ENCODE results near the gene AP2B1.
"Not testable (repeated sequence)": the region's sequence is repeated elsewhere in the genome, so short reads cannot be mapped to it uniquely, and the experiment has no call there.

The AP2B1 gene

DNA sequence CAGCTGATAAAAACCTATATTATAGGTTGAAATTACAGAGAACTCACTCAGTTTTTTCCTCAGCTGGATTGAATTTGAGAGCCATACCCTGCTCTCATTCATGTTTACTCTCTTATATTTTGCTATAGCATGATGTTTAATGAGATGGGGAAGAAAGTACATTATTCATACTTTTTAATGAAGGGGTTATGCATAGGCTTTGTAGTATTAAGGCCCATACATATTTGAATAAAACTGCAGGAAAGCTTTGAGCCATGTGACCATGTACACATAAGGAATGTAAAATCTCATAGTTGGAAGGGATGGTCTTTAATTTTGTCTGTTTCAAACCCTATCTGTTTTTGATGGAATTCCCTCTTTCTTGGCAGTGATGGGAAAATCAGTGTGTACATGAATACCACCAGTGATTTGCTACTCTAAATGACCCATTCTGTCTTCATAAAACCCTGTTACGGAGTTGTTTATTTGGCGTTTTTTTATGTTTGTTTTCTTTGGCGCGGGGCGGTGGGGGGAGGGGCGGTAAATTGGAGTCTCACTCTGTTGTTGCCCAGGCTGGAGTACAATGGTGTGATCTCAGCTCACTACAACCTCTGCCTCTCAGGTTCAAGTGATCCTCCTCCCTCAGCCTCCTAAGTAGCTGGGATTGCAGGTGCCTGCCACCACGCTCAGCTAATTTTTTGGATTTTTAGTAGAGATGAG lies 105.5 kb downstream of the AP2B1 start:
- H4K20me1 ChIP-seq: peaks cover 0 to 53% (median 0%) of the 10 kb centered on the region in 11 experiments; a peak in 7 of 22 replicates
- H3K9me3 ChIP-seq (replicated peaks in 1 of 11): peaks cover 0 to 10% (median 0%) of the 10 kb centered on the region in 11 experiments; a peak in 3 of 22 replicates
- H3K4me3 ChIP-seq: no peak overlapping the region
- H3K27ac ChIP-seq: no peak overlapping the region
- no peak for TF ChIP-seq Cebpa-rat (IDR thresholded peaks at IDR 0.05)
- H3K4me1 ChIP-seq: peaks cover 0 to 8% (median 2%) of the 10 kb centered on the region in 10 experiments; a peak in 6 of 20 replicates
- no peak overlapping the region for H3K9ac ChIP-seq
- peaks cover 6 to 100% (median 94%) of the 10 kb centered on the region in 11 experiments for H3K36me3 ChIP-seq
- H3K27me3 ChIP-seq: no peaks in the 10 kb centered on the region
- H3K4me2 ChIP-seq: no peak overlapping the region

DNA sequence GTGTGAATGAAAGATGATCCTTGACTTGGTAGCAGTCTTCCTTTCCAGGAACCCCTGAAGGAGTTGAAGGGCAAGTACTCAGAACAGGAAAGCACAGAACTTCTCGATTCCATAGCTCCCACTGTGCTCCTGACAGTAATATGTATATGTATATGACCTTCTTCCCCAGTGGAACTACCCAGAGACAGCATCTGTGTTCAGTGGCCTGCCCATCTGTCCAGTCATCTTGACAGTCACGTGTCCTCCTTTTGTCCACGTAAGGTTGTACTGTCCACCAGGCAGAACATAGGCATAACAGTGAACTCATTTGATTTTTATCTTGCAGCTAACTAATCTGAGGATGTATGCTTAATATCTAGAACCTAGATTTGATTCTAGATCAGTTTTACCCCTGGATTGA lies 106.5 kb downstream of the AP2B1 start:
- H3K36me3 ChIP-seq: peaks cover 16 to 100% (median 91%) of the 10 kb centered on the region in 11 experiments
- H3K27ac ChIP-seq: no peak overlapping the region
- no peak overlapping the region for H3K9ac ChIP-seq
- H3K9me3 ChIP-seq (replicated peaks in 1 of 11): peaks cover 0 to 10% (median 0%) of the 10 kb centered on the region in 11 experiments; a peak in 3 of 22 replicates
- no peak overlapping the region for H3K4me3 ChIP-seq
- TF ChIP-seq Cebpa-rat (IDR thresholded peaks at IDR 0.05): no peak
- no peak overlapping the region for H3K4me2 ChIP-seq
- H4K20me1 ChIP-seq: peaks cover 0 to 61% (median 4%) of the 10 kb centered on the region in 11 experiments; a peak in 8 of 22 replicates
- peaks cover 0 to 10% (median 2%) of the 10 kb centered on the region in 10 experiments; a peak in 6 of 20 replicates for H3K4me1 ChIP-seq
- no peaks in the 10 kb centered on the region for H3K27me3 ChIP-seq

DNA sequence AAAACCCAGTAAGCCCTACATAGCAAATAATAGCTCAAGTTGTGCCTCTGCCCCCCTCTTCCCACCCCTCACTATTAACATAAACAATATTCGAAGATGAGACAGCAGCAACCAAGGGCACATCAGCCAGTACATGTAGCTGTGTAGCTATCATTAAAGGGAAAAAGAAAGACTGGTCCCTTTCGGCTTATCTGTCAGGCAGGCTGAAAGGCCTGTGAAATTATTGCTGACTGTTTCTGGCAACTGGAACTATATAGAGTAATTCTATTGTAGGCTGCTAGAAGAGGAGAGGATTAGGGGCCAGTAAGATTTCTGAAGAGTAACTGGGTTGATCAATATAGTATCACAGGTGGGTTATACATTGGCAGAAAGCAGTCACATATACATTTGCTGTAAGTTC lies 107.8 kb downstream of the AP2B1 start:
- H3K9ac ChIP-seq: no peak overlapping the region
- no peak overlapping the region for H3K4me3 ChIP-seq
- peaks cover 29 to 100% (median 91%) of the 10 kb centered on the region in 11 experiments for H3K36me3 ChIP-seq

DNA sequence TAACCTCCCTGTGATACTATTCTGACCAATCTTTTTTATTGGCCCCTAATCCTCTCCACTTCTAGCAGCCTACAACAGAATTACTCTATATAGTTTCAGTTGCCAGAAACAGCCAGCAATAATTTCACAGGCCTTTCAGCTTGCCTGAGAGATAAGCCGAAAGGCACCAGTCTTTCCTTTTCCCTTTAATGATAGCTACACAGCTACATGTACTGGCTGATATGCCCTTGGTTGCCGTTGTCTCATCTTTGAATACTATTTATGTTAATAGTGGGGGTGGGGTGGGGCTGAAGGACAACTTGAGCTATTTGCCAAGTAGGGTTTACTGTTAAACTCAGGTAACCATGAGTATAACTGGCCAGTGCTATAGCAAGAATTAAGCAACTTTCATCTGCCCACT lies 108.5 kb downstream of the AP2B1 start:
- H4K20me1 ChIP-seq: peaks cover 0 to 79% (median 4%) of the 10 kb centered on the region in 11 experiments; a peak in 8 of 22 replicates
- no peak overlapping the region for H3K4me3 ChIP-seq
- H3K4me1 ChIP-seq: peaks cover 0 to 10% (median 2%) of the 10 kb centered on the region in 10 experiments; a peak in 6 of 20 replicates
- peaks cover 36 to 100% (median 91%) of the 10 kb centered on the region in 11 experiments for H3K36me3 ChIP-seq
- no peak overlapping the region for H3K27ac ChIP-seq
- H3K4me2 ChIP-seq: no peak overlapping the region
- H3K9me3 ChIP-seq (replicated peaks in 1 of 11): no peaks in the 10 kb centered on the region
- H3K9ac ChIP-seq: no peak overlapping the region
- H3K27me3 ChIP-seq: no peaks in the 10 kb centered on the region
- TF ChIP-seq Cebpa-rat (IDR thresholded peaks at IDR 0.05): no peak

More for the DNA sequence above, 107.8 kb downstream of the AP2B1 start:
- H3K4me1 ChIP-seq: peaks cover 0 to 10% (median 2%) of the 10 kb centered on the region in 10 experiments; a peak in 6 of 20 replicates
- TF ChIP-seq Cebpa-rat (IDR thresholded peaks at IDR 0.05): no peak
- H4K20me1 ChIP-seq: peaks cover 0 to 74% (median 4%) of the 10 kb centered on the region in 11 experiments; a peak in 8 of 22 replicates
- H3K27me3 ChIP-seq: no peaks in the 10 kb centered on the region
- H3K4me2 ChIP-seq: no peak overlapping the region
- H3K27ac ChIP-seq: no peak overlapping the region
- peaks cover 0 to under 1% (median 0%) of the 10 kb centered on the region in 11 experiments; a peak in 1 of 22 replicates for H3K9me3 ChIP-seq (replicated peaks in 1 of 11)

DNA sequence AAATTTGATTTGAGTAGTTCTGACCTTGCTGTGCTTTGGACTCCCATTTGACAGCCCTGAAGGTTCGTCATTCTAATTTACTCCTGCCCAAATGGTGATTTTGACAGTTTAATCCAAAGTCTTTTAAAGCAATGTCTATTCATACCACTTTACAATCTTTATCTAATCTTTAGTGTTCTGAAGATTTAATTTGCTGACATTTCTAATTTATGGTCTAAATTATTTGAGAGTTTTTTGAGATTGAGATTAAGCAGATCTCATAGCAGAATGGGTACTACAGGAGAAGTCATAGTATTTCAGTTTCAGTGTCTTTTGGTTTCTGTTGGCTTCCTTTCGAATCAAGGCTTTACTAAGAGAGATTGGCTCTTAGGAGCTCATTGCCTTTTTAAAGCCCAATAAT lies 111.7 kb downstream of the AP2B1 start:
- Histone ChIP-seq H3K36me3 (peaks cover 67 to 100% (median 88%) of the 10 kb centered on the region in 11 experiments), H3K4me2 (no peak overlapping the region), H3K4me3 (no peak overlapping the region), H3K9ac (no peak overlapping the region), H3K9me3 (replicated peaks in 1 of 11) (peaks cover 0 to 9% (median 0%) of the 10 kb centered on the region in 11 experiments; a peak in 3 of 22 replicates), H4K20me1 (peaks cover 0 to 65% (median 4%) of the 10 kb centered on the region in 11 experiments; a peak in 7 of 22 replicates), H3K27ac (no peak overlapping the region), H3K27me3 (no peaks in the 10 kb centered on the region), H3K4me1 (peaks cover 0 to 10% (median 2%) of the 10 kb centered on the region in 10 experiments; a peak in 6 of 20 replicates)
- no peak for TF ChIP-seq Cebpa-rat (IDR thresholded peaks at IDR 0.05)

DNA sequence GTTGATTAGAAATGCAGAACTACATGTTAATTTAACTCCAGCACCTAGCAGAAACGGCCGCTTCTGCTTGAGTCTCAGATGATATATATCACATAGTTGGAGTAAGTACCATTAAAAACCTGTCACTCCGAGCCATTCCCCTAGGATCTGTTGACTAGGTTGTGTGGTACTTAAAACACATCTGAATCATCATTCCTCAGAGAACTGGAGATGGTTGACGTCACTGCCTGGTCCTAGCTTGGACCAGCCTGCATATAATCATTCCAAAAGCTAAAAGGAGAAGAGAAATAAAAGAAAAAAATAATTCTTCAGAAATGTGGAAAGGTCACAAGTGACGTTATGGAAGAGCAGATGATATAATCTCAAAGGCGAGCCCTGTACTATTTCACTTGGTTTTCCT lies 113.0 kb downstream of the AP2B1 start:
- Histone ChIP-seq H3K9ac (no peak overlapping the region), H3K9me3 (replicated peaks in 1 of 11) (peaks cover 0 to 9% (median 0%) of the 10 kb centered on the region in 11 experiments; a peak in 3 of 22 replicates), H3K4me2 (no peak overlapping the region), H3K27ac (no peak overlapping the region), H3K4me3 (no peak overlapping the region), H4K20me1 (peaks cover 0 to 75% (median 4%) of the 10 kb centered on the region in 11 experiments; a peak in 9 of 22 replicates), H3K36me3 (peaks cover 71 to 98% (median 78%) of the 10 kb centered on the region in 11 experiments), H3K27me3 (no peaks in the 10 kb centered on the region), H3K4me1 (peaks cover 0 to 10% (median 2%) of the 10 kb centered on the region in 10 experiments; a peak in 6 of 20 replicates)
- no peak for TF ChIP-seq Cebpa-rat (IDR thresholded peaks at IDR 0.05)

DNA sequence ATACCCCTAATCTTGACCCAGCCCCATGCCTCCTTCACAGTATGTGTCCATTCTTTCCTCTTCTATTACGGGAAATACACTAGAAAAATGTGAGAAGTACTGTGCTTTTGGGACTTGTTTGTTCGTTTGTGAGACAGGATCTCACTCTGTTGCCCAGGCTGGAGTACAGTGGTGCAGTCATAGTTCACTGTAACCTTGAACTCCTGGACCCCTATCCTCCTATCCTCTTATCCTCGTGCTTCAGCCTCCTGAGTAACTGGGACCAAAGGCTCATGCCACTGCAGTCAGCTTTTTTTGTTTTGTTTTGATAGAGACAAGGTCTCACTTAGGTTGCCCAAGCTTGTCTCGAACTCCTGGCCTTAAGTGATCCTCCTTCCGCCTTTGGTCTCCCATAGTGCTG lies 114.4 kb downstream of the AP2B1 start:
- no peak overlapping the region for H3K4me2 ChIP-seq

DNA sequence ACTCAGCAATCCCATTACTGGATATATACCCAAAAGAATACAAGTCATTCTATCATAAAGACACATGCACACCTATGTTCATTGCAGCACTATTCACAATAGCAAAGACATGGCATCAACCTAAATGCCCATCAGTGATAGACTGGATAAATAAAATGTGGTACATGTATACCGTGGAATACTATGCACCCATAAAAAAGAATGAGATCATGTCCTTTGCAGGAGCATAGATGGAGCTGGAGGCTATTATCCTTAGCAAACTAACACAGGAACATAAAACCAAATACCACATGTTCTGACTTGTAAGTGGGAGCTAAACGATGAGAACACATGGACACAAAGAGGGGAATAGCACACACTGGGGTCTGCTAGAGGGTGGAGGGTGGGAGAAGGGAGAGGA lies 116.2 kb downstream of the AP2B1 start:
- H3K27ac ChIP-seq; H3K4me2 ChIP-seq; H3K4me3 ChIP-seq; H3K9ac ChIP-seq; H3K9me3 ChIP-seq (replicated peaks in 1 of 11); H3K27me3 ChIP-seq: not testable (repeated sequence)
- H3K4me1 ChIP-seq: peaks cover 0 to 14% (median 4%) of the 10 kb centered on the region in 10 experiments; a peak in 13 of 20 replicates
- H3K36me3 ChIP-seq: peaks cover 47 to 97% (median 69%) of the 10 kb centered on the region in 11 experiments
- peaks cover 0 to 67% (median 12%) of the 10 kb centered on the region in 11 experiments; a peak in 12 of 22 replicates for H4K20me1 ChIP-seq

More for the DNA sequence above, 114.4 kb downstream of the AP2B1 start:
- peaks cover 0 to 74% (median 7%) of the 10 kb centered on the region in 11 experiments; a peak in 11 of 22 replicates for H4K20me1 ChIP-seq
- no peak overlapping the region for H3K9ac ChIP-seq
- H3K4me1 ChIP-seq: peaks cover 0 to 10% (median 2%) of the 10 kb centered on the region in 10 experiments; a peak in 6 of 20 replicates
- no peaks in the 10 kb centered on the region for H3K27me3 ChIP-seq
- H3K27ac ChIP-seq: no peak overlapping the region
- TF ChIP-seq Cebpa-rat (IDR thresholded peaks at IDR 0.05): no peak
- H3K4me3 ChIP-seq: no peak overlapping the region
- H3K36me3 ChIP-seq: peaks cover 57 to 98% (median 76%) of the 10 kb centered on the region in 11 experiments
- peaks cover 0 to 9% (median 0%) of the 10 kb centered on the region in 11 experiments; a peak in 3 of 22 replicates for H3K9me3 ChIP-seq (replicated peaks in 1 of 11)

DNA sequence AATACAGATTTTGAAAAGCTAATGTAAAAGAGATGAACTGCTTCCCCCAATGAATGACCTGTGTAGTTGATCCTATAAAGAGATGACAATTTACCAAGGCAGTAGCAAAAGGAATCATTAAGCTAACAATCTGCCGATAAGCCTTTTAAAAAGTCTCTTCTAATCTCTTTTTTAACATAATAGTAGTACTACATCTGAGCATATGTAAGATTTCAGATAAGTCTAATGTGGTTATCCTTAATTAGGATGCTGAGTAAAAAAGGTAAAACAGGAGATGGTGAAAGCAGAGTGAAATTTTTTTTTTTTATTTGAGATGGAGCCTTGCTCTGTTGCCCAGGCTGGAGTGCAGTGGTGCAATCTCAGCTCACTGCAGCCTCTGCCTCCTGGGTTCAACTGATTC lies 118.1 kb downstream of the AP2B1 start:
- Histone ChIP-seq H3K4me2 (no peak overlapping the region), H3K36me3 (peaks cover 44 to 97% (median 67%) of the 10 kb centered on the region in 11 experiments)
- no peak for TF ChIP-seq Cebpa-rat (IDR thresholded peaks at IDR 0.05)

More for the DNA sequence above, 118.1 kb downstream of the AP2B1 start:
- Histone ChIP-seq H3K27ac (no peak overlapping the region), H3K9ac (no peak overlapping the region), H3K4me3 (no peak overlapping the region), H4K20me1 (peaks cover 0 to 57% (median 9%) of the 10 kb centered on the region in 11 experiments; a peak in 11 of 22 replicates), H3K4me1 (peaks cover 5 to 20% (median 12%) of the 10 kb centered on the region in 10 experiments; a peak in 16 of 20 replicates), H3K27me3 (no peaks in the 10 kb centered on the region), H3K9me3 (replicated peaks in 1 of 11) (peaks cover 0 to 9% (median 0%) of the 10 kb centered on the region in 11 experiments; a peak in 3 of 22 replicates)
